Calu3 (cell line): Measurements from ENCODE around the gene C7orf25. TPM values are rescaled to one million over a fixed set of nuclear protein-coding genes. Genes with fewer than 3 reads are reported as not detected.

Source experiments
- BruUV-seq: library from RNA; stranded (reverse); fragments of 400-500 nt; replicated peaks from 2 replicates; lab custom pipeline; 2021; lab: Mats Ljungman, UMichigan
- CTCF ChIA-PET: fragments of 300-600 bp; sonication (Branson Sonifier 250); formaldehyde crosslinking; loops from one replicate; lab custom pipeline; 2022; ENCODE audit warnings: antibody characterized with exemption; lab: Charles Lee
- DNase-seq: peaks from one replicate; pipeline ENCODE4 v3.0.0; 2022
- H3K27ac Mint-ChIP-seq: one replicate; pipeline ENCODE4 v1.8.0; 2022; ENCODE audit warnings: mixed read lengths; ENCODE audit not compliant: unreplicated experiment
- H3K27me3 Mint-ChIP-seq: one replicate; pipeline ENCODE4 v1.8.0; 2022; ENCODE audit warnings: mixed read lengths; ENCODE audit not compliant: unreplicated experiment
- H3K36me3 Mint-ChIP-seq: one replicate; pipeline ENCODE4 v1.8.0; 2022; ENCODE audit warnings: mild to moderate bottlenecking, moderate library complexity, mixed read lengths; ENCODE audit not compliant: insufficient read depth, unreplicated experiment
- H3K4me1 Mint-ChIP-seq: one replicate; pipeline ENCODE4 v1.8.0; 2022; ENCODE audit warnings: mild to moderate bottlenecking, low read depth, mixed read lengths; ENCODE audit not compliant: unreplicated experiment
- H3K4me3 Mint-ChIP-seq: one replicate; pipeline ENCODE4 v1.8.0; 2022; ENCODE audit warnings: mild to moderate bottlenecking, low read depth, moderate library complexity, mixed read lengths; ENCODE audit not compliant: unreplicated experiment
- H3K9me3 Mint-ChIP-seq: one replicate; pipeline ENCODE4 v1.8.0; 2022; ENCODE audit warnings: low read depth, mixed read lengths; ENCODE audit not compliant: unreplicated experiment
- CTCF ChIP-seq: fragments of 200-600 bp; IDR thresholded peaks from one replicate; pipeline ENCODE4 v1.8.0; 2022; ENCODE audit warnings: antibody characterized with exemption; ENCODE audit not compliant: unreplicated experiment
- intact Hi-C: fragments of 100-400 bp; cut with micrococcal nuclease; formaldehyde crosslinking; loops from one replicate; pipeline ENCODE4 v1.10.0; 2022; ENCODE audit not compliant: unreplicated experiment
- total RNA-seq: library from RNA; stranded (reverse); gene quantifications from 2 replicates; pipeline ENCODE4 v1.2.3, GENCODE V29; 2022

C7orf25 gene
- total RNA-seq, 1 experiment from 2014 or later, result 10.4 TPM

GRCh38 chr7:42928754-42929153 is 16.9 kb upstream of the C7orf25 start:
- H3K4me3 Mint-ChIP-seq, result no peak overlapping the region
- CTCF ChIA-PET, result interaction anchor here (0.8 kb wide), 1 partner anchor 14 kb away, joined by 5 read pairs; no protein-coding TSS in a partner anchor
- H3K9me3 Mint-ChIP-seq, result no peaks in the 10 kb centered on the region
- no peaks in the 10 kb centered on the region for H3K27me3 Mint-ChIP-seq
- no peak for TF ChIP-seq CTCF
- peaks cover 26% of the 10 kb centered on the region for H3K4me1 Mint-ChIP-seq
- no TSS peak for BruUV-seq
- peaks cover 52% of the 10 kb centered on the region for H3K36me3 Mint-ChIP-seq
- H3K27ac Mint-ChIP-seq, result no peak overlapping the region
- no peak for DNase-seq
- intact Hi-C loops, result no loop called here

DNA sequence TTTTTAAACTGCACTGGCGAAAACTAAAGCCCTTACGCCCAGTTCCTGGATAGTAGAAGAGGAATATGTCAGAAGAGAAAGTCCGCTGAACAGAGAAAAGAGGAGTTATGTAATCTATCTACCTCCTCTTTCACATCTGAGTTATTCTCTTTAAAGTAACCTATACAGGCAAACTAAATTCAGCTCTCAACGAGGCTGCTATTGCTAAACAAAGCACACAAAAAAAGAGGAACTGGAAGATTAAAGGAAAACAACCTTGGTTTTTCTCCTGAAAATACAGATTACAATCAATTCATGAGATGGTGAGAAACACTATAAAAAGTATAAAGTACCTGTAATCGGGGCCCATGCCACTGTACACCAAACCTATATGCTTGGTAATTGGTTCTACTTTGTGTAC is 14.3 kb upstream of the C7orf25 start:
- no TSS peak for BruUV-seq
- no peaks in the 10 kb centered on the region for H3K27me3 Mint-ChIP-seq
- H3K27ac Mint-ChIP-seq, result no peak overlapping the region
- H3K4me1 Mint-ChIP-seq, result peaks cover 26% of the 10 kb centered on the region
- no peak for DNase-seq
- TF ChIP-seq CTCF, result no peak
- CTCF ChIA-PET, result no interaction called here
- H3K36me3 Mint-ChIP-seq, result peaks cover 55% of the 10 kb centered on the region
- H3K4me3 Mint-ChIP-seq, result no peak overlapping the region
- no peaks in the 10 kb centered on the region for H3K9me3 Mint-ChIP-seq
- intact Hi-C loops, result no loop called here

DNA sequence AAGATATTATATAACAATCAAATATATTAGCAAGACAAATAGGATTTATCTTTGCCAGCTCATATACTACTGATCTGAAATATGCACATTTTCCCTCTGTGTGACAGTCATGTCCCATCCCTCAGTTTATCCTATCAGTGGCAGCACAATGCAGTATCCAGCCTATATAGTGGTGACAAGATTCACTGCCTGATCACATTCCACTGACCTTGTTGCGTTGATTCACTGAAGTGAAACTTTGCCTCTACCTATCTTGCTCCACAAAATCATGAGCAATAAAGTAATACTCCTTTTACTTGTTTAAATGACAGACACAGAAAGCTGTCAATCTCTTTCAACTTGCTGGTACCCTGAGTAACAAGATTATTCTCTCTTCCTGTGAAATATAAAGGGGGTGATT is 13.8 kb upstream of the C7orf25 start:
- Mint-ChIP-seq H3K4me3 (no peak overlapping the region), H3K27me3 (no peaks in the 10 kb centered on the region), H3K4me1 (peaks cover 26% of the 10 kb centered on the region), H3K9me3 (no peaks in the 10 kb centered on the region), H3K27ac (no peak overlapping the region), H3K36me3 (peaks cover 57% of the 10 kb centered on the region)
- TF ChIP-seq CTCF, result no peak
- DNase-seq, result no peak
- intact Hi-C loops, result no loop called here
- CTCF ChIA-PET, result no interaction called here
- BruUV-seq, result no TSS peak

DNA sequence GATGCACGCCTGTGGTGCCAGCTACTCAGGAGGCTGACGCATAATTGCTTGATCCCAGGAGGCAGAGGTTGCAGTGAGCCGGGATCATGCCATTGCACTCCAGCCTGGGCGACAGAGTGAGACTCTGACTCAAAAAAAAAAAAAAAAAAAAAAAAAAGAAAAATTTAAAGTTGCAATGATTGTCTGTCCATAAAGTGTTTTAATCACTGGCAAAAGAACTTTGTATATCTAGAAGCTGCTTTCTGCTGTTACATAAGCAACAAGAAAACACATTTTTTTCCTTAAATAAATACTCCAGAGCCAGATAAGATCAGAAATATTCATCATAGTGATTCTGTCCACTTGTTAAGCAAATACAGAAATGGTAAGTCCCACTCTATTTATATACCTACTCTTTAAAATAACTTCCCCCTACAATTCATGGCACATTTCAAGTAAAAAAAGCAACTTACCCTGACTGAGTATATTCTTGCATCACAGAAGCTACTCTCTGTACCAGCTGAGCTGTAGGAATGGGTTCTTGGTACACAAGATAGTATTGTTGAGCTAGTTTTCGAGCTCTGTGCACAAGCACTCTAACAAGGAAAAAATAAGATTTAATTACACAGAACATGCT is 12.5 kb upstream of the C7orf25 start:
- peaks cover 64% of the 10 kb centered on the region for H3K36me3 Mint-ChIP-seq
- no peak for DNase-seq
- BruUV-seq, result no TSS peak
- CTCF ChIA-PET, result interaction anchor here (0.5 kb wide), 1 partner anchor 891 kb away, joined by 4 read pairs; no protein-coding TSS in a partner anchor
- no peak overlapping the region for H3K4me3 Mint-ChIP-seq
- H3K9me3 Mint-ChIP-seq, result no peaks in the 10 kb centered on the region
- peaks cover 17% of the 10 kb centered on the region for H3K4me1 Mint-ChIP-seq
- intact Hi-C loops, result no loop called here
- no peak overlapping the region for H3K27ac Mint-ChIP-seq
- TF ChIP-seq CTCF, result no peak
- no peaks in the 10 kb centered on the region for H3K27me3 Mint-ChIP-seq
